NCI-H460 (cell line): ENCODE data around the gene SS18L1. TPM values are rescaled to one million over a fixed set of nuclear protein-coding genes. Genes with fewer than 3 reads are reported as not detected.

Source experiments
- DNase-seq: peaks from one replicate; pipeline ENCODE4 v3.0.0-alpha.2; 2016; ENCODE audit warnings: low read depth; ENCODE audit errors: extremely low read depth
- total RNA-seq: library from RNA; depleted of rRNA; stranded (reverse); fragments of >200 nt; shearing (Covaris generic); gene quantifications from 2 replicates; pipeline ENCODE4 v1.2.3, GENCODE V29; 2014

Gene SS18L1
- total RNA-seq, 1 experiment from 2014 or later = 11.7 TPM

- peak; percentile 12 for DNase-seq
These were observed 65.5 kb downstream of the SS18L1 start for GRCh38 chr20:62208795-62209755.

DNA sequence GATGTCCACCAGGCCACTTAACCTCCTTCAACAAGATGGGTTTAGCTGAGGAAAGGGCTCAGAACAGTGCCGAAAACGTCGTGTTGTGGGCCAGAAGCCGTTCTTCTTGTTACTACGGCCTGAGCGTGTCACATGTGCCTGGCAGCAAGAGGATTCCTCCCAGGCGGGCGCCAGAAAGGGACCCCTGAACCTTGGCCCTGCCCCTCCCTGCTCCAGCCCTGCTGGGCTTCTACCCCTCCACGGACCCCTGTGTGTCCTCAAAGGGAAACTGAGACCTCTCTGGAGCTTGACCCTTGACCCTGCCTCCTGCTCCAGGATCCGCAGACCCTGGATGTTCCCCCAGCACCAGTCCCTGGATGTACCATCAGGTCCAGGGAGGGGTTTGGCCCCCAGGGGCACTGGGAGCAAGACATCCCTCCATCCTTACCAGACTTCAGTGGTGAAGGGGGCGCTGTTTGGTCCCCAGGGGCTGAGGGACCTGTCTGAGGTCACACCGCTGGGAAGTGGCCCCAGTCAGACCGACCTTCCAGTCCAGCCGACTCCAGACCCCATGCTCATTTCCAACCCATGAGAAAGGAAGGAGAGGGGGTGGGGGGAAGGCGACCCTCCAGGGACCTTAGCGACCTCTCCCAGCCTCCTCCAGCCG is 66.4 kb downstream of the SS18L1 start:
- no peak for DNase-seq

DNA sequence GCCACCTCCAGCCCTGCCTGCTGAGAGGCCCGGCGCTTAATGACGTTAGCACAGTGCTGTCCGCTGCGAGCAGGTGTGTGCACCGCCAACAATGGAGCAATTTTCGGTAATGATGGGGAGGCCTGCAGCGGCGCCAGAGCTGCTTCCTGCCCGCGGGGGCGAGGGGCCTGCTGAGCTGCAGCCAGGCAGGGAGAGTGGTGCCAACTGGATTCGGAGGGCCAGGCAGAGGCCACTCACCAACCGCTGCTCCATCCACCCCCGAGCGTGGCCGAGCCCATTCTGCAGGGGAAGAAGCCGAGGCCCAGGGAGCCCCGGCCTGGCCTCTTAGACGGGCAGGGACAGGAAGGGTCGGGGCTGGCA is 66.9 kb downstream of the SS18L1 start:
- no peak for DNase-seq

DNA sequence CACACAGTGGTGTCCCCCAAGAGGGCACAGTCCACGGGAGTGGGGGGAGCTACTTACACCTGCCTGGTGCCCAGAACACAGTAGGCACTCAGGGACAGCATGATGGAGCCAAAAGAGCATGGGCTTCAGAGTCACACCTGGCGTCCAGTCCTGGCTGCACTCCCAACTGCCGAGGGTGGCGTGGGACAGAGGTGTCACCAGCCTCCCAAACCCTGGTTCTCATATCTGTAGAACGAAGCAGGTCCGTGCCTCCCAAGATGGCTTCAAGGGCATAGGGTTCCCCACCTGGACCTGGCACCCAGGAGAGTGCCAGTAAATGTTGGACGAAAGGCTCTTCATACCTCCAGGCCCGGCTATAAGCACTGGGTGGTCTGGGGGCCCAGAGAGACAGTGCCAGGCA is 67.6 kb downstream of the SS18L1 start:
- no peak for DNase-seq

DNA sequence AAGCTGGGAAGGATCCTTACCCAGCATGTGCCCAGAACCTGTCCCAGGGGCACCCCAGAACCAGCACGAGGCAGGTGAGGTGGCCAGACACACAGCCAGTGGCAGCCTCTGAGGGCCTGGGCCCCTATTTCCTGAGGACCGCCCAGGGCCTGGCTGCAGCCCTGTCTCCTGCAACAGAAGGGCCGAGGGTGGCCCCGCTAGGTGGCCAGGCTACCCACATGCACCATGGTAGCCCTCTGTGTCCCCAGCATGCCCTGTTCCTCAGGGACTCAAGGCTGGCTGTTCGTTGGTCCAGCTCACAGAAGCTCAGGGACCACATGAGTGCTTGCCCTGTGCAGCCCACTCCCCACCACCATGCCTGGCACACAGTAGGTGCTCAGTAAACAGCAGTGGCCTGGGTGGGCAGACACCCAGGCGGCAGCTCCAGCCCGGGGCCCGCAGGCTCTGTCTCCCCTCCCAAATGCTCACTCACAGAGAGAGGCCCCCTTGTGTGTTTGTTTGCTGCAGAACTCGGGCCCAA is 68.3 kb downstream of the SS18L1 start:
- no peak for DNase-seq

- no peak for DNase-seq
These were observed 68.7 kb downstream of the SS18L1 start for GRCh38 chr20:62212299-62212698.

DNA sequence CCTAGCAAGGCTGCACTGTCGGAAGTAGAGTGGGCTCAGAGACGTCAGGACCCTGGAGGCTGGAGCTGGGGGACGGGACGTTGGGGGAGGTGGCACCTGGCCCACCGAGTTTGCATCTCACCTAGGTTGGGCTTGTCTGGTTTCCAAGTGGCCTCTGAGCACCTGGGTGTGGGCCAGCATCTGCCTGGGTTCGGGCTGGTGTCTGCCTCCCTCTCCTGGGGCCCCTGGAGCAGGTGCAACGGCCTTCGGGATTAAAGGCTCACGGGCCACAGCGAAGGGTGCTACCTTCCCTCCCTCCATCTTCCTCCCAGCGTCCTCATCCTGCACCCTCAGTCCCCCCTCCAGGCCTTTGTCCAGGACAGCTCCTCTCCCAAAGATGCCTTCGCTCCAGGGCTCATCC is 70.5 kb downstream of the SS18L1 start:
- DNase-seq = no peak

DNA sequence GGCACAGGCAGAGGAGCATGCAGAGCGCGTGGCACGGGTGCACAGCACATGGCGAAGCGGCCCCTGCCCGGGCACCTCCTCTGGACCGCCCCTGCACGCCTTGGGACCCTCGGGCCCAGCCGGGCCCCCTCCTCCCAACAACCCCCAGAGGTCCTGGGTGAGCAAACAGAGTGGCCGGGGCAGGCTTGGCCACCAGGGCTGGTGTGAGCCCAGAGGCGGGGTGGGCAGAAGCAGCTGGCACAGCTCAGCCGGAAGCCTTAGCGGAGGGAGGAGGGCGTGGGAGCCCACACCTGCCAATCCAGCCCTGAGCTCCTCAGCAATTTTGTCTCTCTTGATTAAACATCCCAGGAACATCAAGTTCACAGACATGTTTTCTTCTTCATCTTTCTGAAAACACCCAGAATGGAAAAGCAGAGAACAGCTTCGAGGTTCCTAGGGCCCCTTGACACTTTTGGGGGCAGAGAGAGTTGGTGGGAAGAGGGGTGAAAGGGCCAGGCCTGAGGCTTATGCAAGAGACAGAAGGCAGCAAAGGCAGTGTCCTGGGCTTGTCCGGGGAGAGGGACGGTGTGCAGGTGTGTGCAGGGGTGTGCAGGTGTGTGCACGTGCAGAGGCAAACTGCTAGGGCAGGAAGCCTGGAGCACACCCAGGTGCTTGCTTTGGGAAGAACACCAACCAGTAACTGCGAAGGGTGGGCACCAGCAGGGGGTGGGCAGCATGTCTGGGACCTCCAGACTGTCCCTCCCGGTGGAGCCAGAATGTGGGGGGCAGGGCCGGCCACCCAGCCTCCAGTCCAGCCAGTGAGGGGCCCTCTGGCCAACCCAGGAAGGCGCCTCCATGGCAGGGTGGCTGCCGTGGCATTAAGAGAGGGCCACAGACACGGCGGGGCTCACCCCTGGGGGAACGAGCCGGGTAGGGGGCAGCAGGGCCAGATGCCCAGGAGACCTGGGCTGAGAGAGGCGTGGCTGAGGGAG is 71.7 kb downstream of the SS18L1 start:
- no peak for DNase-seq

DNA sequence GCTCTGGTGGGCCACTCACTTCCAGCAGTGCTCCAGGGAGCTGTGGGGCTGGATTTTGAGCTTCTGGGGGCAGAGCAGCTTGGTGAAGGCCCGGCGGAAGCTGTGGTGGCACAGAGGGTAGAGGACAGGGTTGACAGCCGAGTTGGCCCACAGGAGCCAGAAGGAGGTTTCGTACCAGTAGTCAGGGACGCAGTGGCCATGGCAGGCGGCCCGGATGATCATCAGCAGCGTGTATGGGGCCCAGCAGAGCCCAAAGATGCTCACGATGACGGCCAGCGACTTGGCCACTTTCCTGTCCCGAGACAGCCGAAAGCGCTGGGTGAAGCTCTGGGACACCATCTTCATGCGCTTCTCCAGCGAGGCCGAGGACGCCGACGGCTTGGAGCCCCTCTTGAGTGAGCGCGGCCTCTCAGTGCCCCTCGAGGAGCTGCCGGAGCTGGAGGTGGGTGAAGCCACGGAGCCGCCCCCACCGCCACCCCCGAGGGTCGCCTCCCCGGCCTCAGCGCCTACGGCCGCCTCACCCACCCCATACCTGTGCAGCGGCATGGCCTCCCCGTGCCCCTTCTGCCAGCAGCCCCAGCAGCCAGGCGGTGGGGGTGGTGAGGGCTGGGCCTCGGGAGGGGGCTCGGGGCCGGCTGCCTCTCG is 72.5 kb downstream of the SS18L1 start:
- no peak for DNase-seq

GRCh38 chr20:62216636-62217566 is 73.3 kb downstream of the SS18L1 start:
- no peak for DNase-seq

GRCh38 chr20:62217913-62218773 is 74.6 kb downstream of the SS18L1 start:
- no peak for DNase-seq

- DNase-seq = no peak
These were observed 75.8 kb downstream of the SS18L1 start for GRCh38 chr20:62219101-62219991.

- DNase-seq = peak; percentile 35
These were observed 76.6 kb downstream of the SS18L1 start, which contains the start of gene HRH3 for GRCh38 chr20:62219992-62220665. Gene HRH3, minus strand, starts transcription at chr20:62220278. Its CDS starts 308 bp downstream, at chr20:62219970.

GRCh38 chr20:62220666-62221568 is 77.3 kb downstream of the SS18L1 start:
- DNase-seq = no peak

DNA sequence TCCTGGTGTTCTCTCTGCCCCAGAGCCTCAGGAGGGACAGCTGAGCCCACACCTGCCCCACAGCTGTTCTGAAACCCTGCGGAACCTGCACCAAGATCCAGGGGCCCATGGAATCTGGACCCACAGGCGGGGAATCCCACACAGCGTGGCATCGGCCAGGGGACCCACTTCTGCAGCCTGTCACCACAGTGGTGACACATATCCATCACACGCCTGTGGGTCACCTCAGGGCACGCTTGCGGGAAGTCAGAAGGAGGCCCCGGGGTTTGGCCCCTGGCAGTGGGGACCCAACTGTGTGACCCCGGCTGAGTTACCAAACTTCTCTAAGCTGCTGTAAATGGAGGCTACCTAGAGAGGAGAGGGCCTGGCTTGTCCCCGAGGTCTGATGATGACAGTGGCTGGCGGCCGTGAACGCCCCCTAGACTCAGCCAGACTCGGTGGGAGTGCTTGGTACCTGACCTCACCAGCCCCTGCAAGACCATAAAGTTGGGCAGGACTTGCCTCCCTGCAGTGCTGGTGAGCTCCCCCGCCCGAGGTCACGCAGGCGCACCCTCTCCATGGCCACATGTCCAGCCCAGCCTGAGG is 78.8 kb downstream of the SS18L1 start:
- no peak for DNase-seq
